Cardiac atrium fibroblast (primary cell): ENCODE results near the gene TFB1M. TPM values are rescaled to one million over a fixed set of nuclear protein-coding genes. Genes with fewer than 3 reads are reported as not detected.

Experiments used
- total RNA-seq: library from RNA; depleted of rRNA; stranded (reverse); fragments of >200 nt; gene quantifications from 2 replicates; pipeline ENCODE4 v1.2.3, GENCODE V29; 2015

Gene TFB1M
- 8.3 and 14.1 TPM in 2 replicates for total RNA-seq

GRCh38 chr6:155314092-155314772 lies at the start of gene TFB1M:
TSS of gene TFB1M (minus strand) at chr6:155314484. CDS start at chr6:155314428, 56 bp downstream.

DNA sequence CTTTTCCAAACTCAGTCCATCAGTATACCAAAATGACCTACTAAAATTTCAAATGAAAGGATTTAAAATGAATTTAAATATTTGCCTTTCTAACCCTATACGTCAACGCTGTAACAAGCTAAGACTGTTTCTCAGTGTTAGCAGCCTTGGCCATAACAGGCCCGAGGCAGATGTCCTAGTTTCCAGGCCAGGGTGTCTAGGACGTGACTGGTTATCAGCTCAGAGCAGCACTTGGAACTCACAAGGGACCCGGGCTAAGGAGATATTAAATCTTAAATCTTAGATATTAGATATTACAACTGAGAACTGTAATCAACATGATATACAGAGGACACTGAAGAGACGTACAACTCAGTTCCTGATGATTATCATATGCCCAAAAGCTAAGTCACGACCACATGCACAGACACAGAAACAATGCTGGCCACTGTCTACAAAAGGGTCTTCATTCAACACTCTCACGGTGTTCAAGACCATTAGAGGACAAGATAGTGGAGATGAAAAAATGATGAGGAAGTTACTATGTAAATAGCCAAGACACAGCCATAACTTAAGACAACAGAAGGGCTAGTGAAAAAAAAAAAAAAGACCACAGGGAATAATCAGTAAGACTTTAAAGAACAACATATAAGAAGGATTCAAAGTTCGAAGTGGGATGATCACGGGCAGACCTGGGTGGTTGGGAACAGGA lies 50.8 kb downstream of the TFB1M start, which contains the start of gene CLDN20:
TSS of gene CLDN20 (plus strand) at position 641 of the 691 bp plus-strand sequence. CDS start 11,707 bp downstream, outside the sequence.

Other genes with a start within 250 kb of the TFB1M start
- gene CLDN20, start 50.5 kb downstream of the TFB1M start, total RNA-seq, result not detected in 2 replicates
- gene NOX3, start 141.4 kb upstream of the TFB1M start, total RNA-seq, result not detected in 2 replicates